GM19328 (cell line): Measurements from ENCODE around the gene SORCS2.

ENCODE experiments used
- ATAC-seq: cut with Tn5 transposase; IDR thresholded peaks from one replicate; pipeline ENCODE4 v1.9.1; 2021; ENCODE audit warnings: mild to moderate bottlenecking, moderate library complexity; ENCODE audit not compliant: unreplicated experiment

Gene SORCS2

DNA sequence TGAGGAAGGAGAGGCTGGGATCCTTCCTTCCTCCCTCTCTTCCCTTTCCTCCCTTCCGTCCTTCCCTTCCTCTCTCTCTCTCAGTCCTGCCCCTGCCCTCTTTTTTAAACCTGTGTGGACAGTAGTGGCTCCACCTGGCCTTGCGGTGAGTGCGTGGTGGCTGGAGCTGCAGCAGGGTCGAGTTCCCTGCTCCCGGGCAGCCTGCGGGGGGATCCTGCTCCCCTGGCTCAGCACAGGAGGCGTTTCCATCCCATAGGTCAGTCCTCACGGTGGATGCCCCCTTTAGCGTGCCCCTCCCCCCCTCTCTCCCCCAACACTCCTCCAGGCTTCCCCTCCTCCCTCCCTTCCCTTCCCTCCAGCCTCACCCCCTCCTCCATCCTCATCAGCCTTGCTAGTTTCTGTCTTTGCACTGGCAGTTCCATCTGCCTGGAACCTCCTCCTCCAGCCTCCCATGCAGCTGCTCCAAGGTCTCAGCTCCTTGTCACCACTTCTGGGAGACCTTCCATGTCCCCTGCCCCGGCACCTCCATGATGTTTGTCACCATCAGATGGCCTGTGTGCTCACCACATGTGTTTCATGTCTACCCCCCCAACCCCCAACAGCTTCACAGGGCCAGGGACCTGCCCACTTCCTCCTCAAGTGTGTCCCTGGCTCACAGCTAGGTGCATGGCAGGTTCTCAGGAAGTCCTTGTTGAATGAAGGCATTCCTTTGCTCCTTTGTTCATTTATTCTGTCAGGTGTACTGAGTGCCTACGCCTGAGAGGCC, 174.0 kb downstream of the SORCS2 start:
- ATAC-seq, result no peak

DNA sequence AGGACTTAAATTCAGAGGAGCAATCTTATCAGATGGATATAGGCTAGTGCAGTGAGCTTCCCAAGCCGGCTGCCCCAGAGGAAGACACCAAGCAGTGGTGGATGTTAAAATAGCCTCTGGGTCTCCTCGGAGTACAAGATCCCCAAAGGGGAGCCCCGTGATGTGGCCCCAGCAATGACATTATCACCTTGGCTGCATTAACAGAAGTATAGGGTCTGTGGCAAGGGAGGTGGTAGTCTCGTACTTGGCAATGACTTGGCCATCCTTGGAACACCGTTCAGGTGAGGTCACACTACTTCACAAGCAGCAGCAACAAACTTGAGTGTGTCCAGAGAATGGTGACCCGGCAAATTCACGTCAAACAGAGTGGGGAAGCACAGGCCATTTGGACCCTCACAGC, 174.6 kb downstream of the SORCS2 start:
- ATAC-seq, result no peak

DNA sequence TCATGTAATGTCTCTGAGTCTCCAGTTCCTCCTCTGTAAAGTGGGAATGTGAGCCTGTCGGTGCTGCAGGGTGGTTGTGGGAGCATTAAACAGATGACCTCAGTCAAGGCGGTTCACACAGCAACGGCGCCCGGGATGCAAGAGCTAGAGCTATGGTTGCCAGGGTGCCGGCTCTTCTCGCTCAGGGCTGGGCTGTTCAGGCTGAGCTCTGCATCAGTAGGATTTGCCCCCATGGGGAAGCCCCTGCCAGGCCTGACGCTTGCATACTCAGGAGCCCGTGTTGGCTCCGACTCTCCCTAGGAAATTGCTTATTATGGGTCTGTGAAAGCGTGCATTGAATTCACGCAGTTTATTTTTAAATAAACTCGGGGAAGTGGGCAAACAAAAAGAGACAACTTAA, 175.1 kb downstream of the SORCS2 start:
- ATAC-seq, result no peak

DNA sequence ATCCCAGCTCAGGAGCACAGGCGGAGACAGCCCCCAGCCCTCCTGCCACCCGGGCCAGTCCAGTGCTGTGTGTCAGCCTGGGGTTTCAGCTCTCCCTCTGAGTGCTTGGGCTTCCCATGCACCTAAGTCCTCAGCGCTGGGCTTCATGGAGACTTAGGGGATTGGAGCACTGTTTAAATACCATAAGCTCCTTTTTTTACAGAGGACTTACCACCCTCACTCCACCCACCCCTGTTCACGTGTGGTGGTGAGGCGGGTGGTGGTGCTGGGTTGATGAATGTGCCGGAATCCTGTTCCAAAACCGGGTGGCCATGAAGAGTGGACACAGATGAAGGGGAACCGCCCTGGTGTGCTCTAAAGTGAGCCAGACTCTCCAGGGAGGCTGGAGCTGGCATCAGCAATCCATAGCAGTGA, 175.5 kb downstream of the SORCS2 start:
- ATAC-seq, result no peak

DNA sequence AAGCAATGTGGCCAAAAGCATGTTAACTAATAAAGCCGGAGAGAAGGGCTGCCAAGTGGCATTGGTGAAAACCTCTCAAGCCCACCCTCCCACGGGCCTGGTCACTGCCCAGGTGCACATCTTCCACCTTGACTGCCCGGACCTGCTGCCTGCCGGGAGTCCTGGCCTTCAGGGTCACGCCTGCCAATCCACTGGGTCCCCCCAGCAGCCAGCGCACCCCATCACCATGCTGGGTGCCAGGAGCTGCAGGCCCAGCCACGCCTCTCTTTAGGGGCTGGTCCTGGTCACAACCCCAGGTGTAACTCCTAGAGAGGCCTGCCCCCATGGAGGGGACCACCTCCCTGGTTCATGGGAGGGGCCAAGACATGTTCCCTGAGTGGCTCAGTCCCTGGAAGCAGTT, 176.0 kb downstream of the SORCS2 start:
- no peak for ATAC-seq

DNA sequence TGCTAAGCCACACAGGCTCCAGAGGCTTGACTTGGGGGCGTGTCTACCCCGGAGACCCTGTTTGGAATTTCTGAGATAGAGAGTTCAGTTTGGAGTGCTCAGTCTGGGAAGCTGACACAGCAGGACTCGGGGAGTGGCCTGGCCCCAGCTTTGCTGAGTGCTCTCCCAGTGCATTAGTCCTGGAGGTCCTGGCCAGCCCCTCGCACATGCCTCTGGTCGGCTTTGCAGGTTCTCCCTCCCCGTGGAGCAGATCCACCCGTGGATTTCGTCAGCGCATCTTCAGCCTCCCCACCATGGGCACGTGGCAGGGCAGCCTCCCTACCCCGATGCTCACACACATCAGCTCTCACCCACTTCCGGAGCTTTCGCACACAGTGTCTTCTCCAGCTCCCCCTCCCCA, 177.2 kb downstream of the SORCS2 start:
- no peak for ATAC-seq

DNA sequence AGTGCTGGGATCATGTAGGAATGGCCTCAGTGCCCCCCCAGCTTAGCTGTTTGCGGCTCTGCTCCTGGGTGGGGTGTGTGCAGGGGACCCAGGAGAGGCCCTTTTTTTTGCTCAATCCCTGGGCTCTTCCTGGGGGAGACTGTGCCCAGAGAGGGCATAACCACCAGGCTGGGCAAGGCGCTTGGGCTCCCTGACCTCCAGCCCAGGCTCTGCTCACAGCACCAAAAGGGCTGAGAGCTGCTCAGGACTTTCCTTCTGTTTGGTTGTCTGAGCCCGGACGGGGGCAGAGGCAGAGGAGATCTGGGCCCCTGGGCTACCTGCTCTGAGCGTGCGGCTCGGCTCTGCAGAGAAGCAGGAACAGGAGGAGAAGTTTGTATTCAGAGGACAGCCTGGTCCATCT, 177.7 kb downstream of the SORCS2 start:
- ATAC-seq, result no peak

DNA sequence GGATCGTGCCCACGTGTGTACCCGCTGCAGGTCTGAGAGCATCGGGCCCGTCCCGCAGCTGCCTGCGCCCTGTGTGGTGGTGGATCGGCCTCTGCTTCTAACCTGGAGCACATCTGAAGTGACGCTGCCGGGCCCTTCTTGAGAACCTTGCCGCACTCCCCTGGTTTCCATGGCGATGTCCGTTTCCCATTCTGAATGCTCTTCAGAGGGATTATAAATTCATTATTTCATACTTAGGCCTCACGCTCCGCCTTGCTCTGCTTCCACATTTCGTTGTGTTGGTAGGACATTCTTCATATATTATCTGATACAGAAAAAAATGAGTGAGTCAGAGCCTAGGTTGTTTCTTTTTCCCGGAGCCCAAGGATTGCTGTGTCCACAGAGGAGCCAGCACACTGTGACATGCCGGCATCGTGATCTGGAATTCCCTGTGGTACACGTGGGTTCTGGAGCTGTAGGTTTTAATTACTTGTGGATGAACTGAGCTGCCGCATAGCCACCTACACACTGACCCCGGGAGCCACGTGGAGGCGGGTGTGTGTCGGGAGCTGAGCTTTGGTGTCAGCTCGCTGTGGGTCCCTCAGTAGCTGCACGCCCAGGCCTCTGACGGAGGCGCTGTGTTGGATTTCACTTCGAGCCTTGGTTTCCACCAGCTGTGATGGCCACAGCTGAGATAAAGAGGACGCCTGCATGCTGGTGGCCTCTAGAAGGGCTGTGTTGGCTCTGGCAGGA, 179.0 kb downstream of the SORCS2 start:
- no peak for ATAC-seq

DNA sequence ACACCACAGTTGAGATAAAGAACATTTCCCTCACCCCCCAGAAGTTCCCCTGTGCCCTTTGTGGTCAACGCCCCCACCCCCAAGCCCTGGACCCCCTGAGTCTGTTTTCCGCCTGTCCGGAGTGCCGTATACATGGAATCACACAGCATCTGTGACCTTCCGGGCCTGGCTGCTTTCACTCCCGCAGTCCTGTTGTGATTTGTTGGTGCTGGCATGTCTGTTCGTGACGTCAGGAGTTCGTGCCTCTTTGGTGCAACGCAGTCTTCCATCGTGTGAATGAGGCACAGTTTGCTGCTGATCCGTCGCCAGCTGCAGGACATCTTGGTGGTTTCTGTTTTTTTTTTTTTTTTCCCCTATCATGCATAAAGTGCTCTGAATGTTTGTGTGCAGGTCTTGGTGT, 180.3 kb downstream of the SORCS2 start:
- ATAC-seq, result no peak

DNA sequence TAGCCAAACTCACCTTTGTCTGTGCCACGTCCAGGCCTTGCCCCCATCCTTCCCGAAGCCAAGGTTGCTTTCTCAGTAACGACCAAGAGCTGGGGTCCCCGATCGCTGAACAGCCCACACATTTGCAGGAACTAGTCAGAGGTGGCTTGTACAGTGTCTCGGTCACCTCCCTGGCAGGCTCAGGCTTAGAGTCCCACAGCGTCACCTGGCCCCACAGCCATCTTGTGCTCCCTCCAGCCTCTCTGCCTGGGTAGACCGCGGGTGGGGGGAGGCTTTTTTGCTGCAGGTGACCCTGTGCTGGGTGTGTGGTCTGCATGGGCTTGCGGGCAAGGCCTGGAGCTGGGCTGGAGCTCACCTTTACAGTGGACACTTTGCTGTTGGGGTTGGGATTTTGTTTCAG, 182.2 kb downstream of the SORCS2 start:
- no peak for ATAC-seq

DNA sequence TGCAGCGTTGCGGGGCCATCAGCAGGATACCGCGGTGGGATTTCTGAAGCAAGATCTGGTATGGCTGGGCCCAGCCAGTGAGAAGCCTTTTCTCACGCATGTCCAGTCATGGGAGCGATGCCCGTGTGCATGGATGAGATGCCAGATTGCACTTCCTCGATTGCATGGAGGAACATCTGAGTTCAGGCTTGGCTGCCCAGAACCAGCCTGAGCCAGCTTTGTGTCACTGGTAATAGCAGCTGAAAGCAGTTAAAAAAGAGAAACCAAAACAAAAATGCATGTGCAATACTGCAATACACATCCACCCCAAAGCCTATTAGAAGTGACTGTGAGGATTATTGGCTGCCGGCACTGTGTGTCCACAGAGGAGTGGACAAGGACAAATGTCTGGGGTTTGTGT, 183.1 kb downstream of the SORCS2 start:
- no peak for ATAC-seq

DNA sequence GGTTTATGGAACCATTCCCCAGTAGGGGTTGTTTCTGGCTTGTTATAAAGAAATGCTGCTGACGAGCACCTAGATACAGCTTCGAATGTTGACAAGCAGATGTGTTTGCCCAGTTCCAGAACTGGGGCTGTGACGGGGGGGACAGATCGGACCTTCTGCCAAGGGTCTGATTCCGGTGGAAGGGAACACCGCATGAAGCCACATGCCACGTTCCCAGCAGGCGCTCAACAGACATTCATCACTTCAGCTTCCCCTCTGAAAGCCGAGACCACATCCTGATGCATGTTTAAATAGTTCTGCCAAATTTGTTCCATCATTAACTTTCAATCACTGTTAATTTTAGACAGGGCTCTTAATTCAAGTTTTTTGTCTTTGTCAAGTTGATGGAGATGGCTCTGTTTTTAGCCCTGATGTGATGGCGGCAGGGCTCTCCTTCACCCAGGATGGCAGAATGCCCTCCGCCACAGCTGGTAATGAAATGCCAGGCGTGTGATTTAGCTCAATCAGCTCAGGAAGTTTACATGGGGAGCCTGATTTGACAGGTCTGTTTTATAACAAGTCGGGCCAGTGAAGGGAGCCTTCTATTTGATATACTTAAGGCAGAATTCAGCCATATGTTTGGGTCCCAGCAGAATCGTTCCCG, 185.0 kb downstream of the SORCS2 start:
- no peak for ATAC-seq

DNA sequence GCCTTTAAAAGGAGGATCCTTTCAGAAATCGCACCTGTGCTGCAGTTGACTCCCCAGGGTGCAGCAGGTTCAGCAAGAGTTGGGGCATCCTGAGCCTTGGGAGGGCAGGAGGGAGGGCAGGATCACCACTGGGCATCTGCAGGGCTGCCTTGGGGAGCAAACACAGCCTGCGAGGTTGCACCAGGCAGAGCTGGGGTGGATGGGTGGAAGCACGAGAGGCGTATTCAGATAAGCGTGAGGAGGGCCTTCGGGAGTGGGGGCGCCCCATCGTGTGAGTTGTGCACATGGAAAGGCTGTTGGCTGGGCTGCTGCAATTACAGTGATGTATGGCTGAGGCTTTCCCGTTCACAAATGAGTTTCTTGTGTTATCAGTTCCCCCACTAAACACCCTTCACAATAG, 186.8 kb downstream of the SORCS2 start:
- ATAC-seq, result no peak

DNA sequence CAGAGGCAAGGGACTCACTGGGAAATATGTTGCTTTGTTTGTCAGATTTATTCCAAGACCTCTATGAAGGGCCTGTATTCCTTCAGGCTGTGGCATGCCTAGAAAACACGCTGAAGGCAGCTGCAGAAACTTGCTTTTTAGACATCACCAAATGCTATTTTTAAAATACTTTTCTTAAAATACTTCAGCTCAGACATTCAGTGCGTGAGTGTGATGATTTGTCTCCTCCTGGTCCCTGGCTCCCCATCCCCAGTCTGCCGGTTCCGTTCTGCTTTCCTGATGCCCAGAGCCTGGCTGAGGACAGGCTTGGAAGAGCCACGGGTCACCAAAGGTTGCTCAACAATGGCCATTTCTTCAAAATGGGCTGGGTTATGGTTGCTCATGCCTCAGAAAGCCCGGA, 187.4 kb downstream of the SORCS2 start:
- no peak for ATAC-seq

DNA sequence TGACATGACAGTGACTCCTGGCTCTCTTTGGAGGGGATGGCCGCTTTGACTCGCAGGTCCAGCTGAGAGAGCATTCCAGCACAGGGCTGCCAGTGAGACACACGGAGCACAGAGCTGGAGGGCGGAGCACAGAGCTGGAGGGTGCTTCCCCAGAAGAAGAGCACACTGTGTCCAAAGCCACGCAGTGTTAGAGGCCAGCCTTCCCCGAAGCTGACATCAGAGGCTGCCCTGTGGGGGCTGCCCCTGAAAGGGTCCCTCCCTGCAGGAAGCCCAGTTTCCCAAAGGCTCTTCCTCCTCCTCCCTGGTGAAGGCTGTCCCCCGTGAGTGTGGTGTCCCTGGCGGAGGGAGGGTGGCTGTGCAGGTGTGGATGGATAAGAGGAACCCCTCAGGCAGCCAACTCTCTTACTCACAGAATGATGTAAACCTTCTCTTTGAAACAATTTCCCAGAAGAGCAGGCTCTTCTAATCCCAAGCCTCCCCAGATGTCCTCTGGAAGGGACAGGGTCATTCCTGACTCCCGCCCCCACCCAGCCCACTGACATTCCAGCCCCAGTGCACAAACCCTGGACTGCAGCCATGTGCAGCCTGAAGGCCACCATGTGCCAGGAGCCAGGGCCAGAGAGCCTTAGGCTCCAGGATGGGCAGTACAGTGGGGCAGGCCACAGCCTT, 189.0 kb downstream of the SORCS2 start:
- no peak for ATAC-seq

DNA sequence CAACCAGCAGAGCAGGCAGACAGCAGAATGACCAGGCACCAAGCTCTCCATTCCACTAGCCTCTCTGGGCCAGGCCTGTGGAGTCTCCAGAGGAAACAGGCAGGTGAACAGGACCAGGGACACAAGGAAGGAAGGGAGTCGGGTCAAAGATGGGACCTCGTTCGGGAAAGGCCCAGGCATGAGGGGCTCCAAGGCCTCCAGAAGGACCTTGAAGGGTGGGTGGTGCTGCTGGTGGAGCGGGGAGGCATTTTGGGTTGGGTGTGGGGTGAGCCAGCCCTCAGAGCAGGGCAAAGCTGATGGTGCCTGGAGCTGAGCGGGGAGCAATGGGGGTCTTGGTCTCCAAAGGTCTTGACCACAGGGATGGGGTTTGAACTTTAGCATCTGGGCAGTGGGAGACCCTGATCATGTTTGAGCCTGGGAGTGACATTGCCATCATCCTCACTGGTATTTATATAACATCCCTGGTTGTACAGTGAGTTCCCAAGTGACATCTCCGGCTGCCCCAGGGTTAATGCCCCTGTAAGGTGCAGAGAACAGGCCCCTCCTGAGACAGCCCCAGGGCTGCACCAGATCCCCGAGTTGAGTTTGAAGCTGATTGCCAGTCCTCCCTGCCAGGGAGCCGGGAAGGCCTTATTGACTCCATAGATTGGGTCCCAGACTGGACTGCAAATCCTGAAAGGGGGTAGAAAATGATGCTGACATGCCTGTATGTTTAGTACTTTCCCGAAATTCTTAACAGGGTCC, 189.7 kb downstream of the SORCS2 start:
- ATAC-seq, result no peak

DNA sequence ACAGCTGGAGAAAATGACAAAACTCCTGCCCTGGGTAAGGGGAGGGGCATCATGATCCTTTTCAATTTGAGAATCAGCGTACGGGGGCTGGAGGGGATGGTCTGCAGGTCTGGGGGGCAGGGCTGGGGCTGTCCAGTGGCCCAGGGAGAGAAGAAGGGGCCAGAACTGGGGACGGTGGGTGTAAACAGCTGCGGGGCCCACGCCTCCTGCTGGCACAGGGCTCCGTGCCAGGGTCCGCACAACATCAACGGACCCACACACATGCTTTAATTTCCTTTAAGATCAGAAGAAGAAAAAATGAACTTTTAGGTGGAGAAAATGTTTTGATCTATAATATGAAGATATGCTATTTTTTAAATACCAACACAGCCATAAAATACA, 190.3 kb downstream of the SORCS2 start:
- no peak for ATAC-seq

DNA sequence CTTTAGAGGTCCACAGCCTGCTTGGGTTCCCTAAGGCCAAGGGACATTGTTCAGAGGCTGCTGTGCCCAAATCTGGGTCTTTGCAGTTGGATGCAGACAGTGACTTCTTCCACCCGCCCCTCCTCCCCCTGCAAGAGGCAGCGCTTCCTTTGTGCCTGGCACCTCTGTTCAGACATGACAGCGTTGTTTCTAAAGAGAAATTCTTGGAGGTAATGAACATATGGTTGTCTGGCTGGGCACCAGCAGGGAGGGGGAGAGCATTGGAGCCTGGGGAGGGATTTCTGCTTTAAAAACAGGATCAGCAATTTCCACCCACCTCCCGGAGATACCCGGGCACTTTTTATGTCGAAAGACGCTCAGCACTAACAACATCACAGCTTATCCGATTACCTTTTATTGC, 190.9 kb downstream of the SORCS2 start:
- ATAC-seq, result no peak

DNA sequence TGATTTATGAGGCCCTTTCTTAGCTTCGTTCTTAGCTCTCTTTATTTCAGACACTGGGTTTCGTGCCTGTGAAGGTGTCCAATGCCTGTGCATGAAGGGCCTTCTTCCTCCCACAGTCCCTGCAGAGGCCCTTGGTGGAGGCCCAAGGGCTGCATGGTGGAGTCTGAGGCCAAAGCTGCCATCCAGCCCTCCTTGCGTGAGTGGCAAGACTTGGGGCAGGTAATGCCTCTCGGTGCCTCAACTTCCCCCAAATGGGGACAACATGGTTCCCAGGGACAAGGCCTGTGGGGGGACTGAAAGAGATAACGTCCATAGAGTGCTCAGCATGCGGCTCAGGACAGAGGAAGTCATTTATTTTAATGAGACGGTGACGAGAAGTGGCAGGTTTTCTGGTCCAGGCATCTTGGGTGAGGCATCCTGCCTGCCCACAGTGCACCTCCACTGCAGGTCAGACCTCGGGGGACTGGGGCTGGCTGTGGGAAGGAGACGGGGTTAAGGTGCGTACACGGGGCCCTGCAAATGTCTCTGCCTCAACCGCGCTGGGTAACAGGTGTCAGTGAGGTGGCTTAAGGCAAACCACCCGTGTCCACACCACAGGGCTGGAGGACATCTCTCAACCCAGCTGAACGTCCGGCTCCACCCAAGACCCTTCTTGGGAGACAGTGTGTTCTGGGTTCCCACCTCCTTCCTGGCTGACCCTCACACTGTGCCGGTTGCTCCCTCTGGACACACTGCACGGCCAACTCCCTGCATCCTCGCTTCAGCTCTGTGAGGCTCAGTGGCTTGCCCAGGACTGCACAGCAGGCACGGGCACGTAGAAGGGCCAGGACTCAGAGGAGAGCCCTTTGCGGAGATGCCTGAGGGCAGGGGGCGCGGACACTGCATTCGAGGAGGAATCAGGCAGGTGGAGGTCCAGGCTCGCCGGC, 191.9 kb downstream of the SORCS2 start:
- no peak for ATAC-seq
